ENCODE results near the gene CALHM1.

Gene CALHM1

GRCh38 chr10:103448746-103449145 lies 10.0 kb downstream of the CALHM1 start:
- no peak for ATAC-seq (ENCODE audit: insufficient read depth, low read depth)

GRCh38 chr10:103447187-103447586 lies 11.5 kb downstream of the CALHM1 start:
- no peak overlapping the region for H3K27ac ChIP-seq (ENCODE audit: low read length)
- peaks cover 22% of the 10 kb centered on the region for H3K4me1 ChIP-seq (ENCODE audit: insufficient read depth, low read length)
- no peak overlapping the region for H3K9ac ChIP-seq (ENCODE audit: low read depth, low read length)

More at GRCh38 chr10:103448746-103449145, 10.0 kb downstream of the CALHM1 start:
- Histone ChIP-seq H3K27ac (ENCODE audit: low read length) (no peak overlapping the region), H3K9ac (ENCODE audit: low read depth, low read length) (no peak overlapping the region), H3K36me3 (ENCODE audit: insufficient read depth, low read length) (peaks cover 59% of the 10 kb centered on the region), H3K4me2 (ENCODE audit: insufficient read depth, low read length) (no peak overlapping the region), H3K4me3 (ENCODE audit: low read depth in 1 of 2, low read length in 2 of 2) (no peak overlapping the region), H3K27me3 (ENCODE audit: insufficient read depth, low read length, poor library complexity) (no peaks in the 10 kb centered on the region), H2AFZ (ENCODE audit: low read depth, low read length) (no peak overlapping the region), H3K79me2 (ENCODE audit: insufficient read depth, low read length) (peaks cover 7% of the 10 kb centered on the region; the same call in 1 of the 2 replicates), H3K9me3 (ENCODE audit: insufficient read depth, low read length, severe bottlenecking) (no peaks in the 10 kb centered on the region), H4K20me1 (ENCODE audit: insufficient read depth, low read length) (peaks cover 9% of the 10 kb centered on the region; the same call in 1 of the 2 replicates), H3K4me1 (ENCODE audit: insufficient read depth, low read length) (peaks cover 31% of the 10 kb centered on the region)
- no peak for DNase-seq
- no peak for TF ChIP-seq EZH2 (IDR thresholded peaks at IDR 0.05; ENCODE audit: borderline replicate concordance, low read depth, low read length, severe bottlenecking)
- TF ChIP-seq, protein P1, sequence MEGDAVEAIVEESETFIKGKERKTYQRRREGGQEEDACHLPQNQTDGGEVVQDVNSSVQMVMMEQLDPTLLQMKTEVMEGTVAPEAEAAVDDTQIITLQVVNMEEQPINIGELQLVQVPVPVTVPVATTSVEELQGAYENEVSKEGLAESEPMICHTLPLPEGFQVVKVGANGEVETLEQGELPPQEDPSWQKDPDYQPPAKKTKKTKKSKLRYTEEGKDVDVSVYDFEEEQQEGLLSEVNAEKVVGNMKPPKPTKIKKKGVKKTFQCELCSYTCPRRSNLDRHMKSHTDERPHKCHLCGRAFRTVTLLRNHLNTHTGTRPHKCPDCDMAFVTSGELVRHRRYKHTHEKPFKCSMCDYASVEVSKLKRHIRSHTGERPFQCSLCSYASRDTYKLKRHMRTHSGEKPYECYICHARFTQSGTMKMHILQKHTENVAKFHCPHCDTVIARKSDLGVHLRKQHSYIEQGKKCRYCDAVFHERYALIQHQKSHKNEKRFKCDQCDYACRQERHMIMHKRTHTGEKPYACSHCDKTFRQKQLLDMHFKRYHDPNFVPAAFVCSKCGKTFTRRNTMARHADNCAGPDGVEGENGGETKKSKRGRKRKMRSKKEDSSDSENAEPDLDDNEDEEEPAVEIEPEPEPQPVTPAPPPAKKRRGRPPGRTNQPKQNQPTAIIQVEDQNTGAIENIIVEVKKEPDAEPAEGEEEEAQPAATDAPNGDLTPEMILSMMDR (IDR thresholded peaks at IDR 0.05; ENCODE audit: borderline replicate concordance, extremely low read depth, low read length, poor library complexity, severe bottlenecking): no peak

DNA sequence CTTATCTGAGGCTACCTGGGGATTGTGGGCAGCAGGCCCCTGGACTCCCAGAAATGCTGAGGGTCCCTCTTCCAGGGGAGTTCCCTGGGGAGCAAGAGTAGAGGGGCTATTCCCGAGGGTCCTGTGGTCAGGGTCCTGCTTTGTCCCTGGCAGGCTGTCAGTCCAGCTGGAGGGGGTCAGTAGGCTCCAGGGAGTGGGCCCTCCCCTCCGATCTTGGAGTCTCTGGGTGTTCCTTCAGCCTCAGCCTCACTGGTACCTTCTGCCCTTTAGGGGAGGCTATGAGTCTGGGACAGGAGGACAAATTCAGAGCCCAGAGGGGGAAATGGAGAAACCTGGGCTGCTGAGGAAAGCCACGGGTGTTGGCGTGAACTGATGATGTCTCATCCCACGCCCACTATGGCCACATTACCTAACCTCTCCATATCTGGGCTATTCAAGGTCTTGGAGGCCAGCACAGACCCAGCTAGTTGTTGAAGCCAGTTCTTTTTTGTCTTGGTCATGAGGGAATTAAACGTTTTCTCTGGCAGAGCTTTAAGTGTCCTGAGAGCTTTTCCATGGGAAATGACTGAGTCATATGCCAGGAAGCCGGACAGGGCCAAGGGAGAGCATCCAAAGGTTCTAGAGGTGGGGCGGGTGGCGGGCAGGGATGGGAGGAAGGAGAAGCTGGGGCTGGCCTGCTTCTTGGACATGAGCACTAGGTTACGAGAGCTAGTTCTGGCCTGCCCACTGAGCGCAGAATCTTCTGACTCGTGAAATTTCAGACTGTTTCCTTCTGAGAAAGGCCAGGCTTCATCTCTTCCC lies 12.7 kb downstream of the CALHM1 start:
- Histone ChIP-seq H3K4me2 (ENCODE audit: insufficient read depth, low read length) (no peak overlapping the region), H3K9me3 (ENCODE audit: insufficient read depth, low read length, severe bottlenecking) (no peaks in the 10 kb centered on the region), H3K79me2 (ENCODE audit: insufficient read depth, low read length) (no peaks in the 10 kb centered on the region), H3K4me3 (ENCODE audit: low read depth in 1 of 2, low read length in 2 of 2) (no peak overlapping the region), H3K27me3 (ENCODE audit: insufficient read depth, low read length, poor library complexity) (no peaks in the 10 kb centered on the region), H2AFZ (ENCODE audit: low read depth, low read length) (no peak overlapping the region), H4K20me1 (ENCODE audit: insufficient read depth, low read length) (peaks cover 13% of the 10 kb centered on the region; the same call in 1 of the 2 replicates), H3K36me3 (ENCODE audit: insufficient read depth, low read length) (peaks cover 87% of the 10 kb centered on the region), H3K9ac (ENCODE audit: low read depth, low read length) (no peak overlapping the region), H3K4me1 (ENCODE audit: insufficient read depth, low read length) (peaks cover 12% of the 10 kb centered on the region), H3K27ac (ENCODE audit: low read length) (no peak overlapping the region)
- ATAC-seq (ENCODE audit: insufficient read depth, low read depth) (no peak), DNase-seq (no peak)
- TF ChIP-seq, protein P1 (IDR thresholded peaks at IDR 0.05; ENCODE audit: borderline replicate concordance, extremely low read depth, low read length, poor library complexity, severe bottlenecking): no peak
- TF ChIP-seq EZH2 (IDR thresholded peaks at IDR 0.05; ENCODE audit: borderline replicate concordance, low read depth, low read length, severe bottlenecking): no peak

More at GRCh38 chr10:103447187-103447586, 11.5 kb downstream of the CALHM1 start:
- ATAC-seq (ENCODE audit: insufficient read depth, low read depth): no peak
- Histone ChIP-seq H3K4me2 (ENCODE audit: insufficient read depth, low read length) (no peak overlapping the region), H3K4me3 (ENCODE audit: low read depth in 1 of 2, low read length in 2 of 2) (no peak overlapping the region), H3K9me3 (ENCODE audit: insufficient read depth, low read length, severe bottlenecking) (no peaks in the 10 kb centered on the region), H3K79me2 (ENCODE audit: insufficient read depth, low read length) (peaks cover 7% of the 10 kb centered on the region; the same call in 1 of the 2 replicates), H3K36me3 (ENCODE audit: insufficient read depth, low read length) (peaks cover 75% of the 10 kb centered on the region), H4K20me1 (ENCODE audit: insufficient read depth, low read length) (peaks cover 13% of the 10 kb centered on the region; the same call in 1 of the 2 replicates), H3K27me3 (ENCODE audit: insufficient read depth, low read length, poor library complexity) (no peaks in the 10 kb centered on the region), H2AFZ (ENCODE audit: low read depth, low read length) (no peak overlapping the region)
- DNase-seq: no peak
- TF ChIP-seq, protein P1 (IDR thresholded peaks at IDR 0.05; ENCODE audit: borderline replicate concordance, extremely low read depth, low read length, poor library complexity, severe bottlenecking): no peak
- no peak for TF ChIP-seq EZH2 (IDR thresholded peaks at IDR 0.05; ENCODE audit: borderline replicate concordance, low read depth, low read length, severe bottlenecking)

All from DND-41 (cell line).